ENCODE results near the gene WHRN.

The WHRN gene

DNA sequence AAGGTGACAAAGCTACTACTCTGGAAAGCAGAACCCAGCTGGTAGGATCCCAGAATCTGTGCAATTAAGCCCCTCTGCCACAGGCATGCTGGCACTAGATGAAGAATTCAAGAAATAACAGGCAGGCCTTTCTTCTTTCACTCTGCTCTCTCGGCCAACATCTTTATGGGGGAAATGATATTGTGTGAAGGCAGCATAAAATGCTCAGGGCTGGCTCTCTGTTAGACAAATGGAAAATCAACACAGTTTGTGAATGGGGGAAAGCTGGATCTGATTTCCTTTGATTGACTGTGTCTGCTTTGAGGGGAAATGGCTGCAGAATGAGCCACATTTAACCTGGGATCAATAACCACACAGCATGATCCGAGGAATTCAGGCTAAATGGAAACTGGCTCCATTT lies 88.4 kb downstream of the WHRN start:
- DNase-seq: no peak

DNA sequence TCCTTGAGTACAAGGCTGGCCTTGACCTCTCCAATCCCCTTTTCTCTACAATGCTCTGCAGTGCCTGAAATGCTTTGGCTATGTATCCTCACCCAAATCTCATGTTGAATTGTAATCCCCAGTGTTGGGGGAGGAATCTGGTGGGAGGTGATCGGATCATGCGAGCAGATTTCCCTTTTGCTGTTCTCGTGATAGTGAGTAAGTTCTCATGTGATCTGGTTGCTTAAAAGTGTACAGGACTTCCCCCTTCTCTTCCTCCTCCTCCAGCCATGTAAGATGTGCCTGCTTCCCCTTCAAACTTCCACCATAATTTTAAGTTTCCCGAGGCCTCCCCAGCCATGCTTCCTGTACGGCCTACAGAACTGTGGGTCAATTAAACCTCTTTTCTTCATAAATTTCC lies 89.0 kb downstream of the WHRN start:
- peak; percentile 44 for DNase-seq

DNA sequence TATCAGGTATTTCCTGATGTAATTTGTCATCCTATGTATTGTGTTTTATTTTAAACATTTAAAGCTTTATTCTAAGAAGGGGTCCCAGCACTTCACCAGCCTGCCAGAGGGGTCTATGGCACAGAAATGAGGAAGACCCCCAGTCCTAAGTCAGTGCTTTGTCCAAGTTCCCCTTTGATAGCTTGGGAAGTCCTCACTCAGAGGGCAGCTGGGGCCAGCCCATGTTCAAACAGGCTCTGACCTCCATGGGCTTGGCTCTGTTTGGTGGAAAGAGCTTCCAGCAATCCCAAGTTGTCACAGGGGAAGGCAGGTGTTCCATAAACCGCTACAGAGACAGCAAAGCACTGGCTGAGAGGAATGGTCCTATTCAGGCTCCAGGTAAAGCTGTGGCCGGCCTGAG lies 90.9 kb downstream of the WHRN start:
- no peak for DNase-seq

DNA sequence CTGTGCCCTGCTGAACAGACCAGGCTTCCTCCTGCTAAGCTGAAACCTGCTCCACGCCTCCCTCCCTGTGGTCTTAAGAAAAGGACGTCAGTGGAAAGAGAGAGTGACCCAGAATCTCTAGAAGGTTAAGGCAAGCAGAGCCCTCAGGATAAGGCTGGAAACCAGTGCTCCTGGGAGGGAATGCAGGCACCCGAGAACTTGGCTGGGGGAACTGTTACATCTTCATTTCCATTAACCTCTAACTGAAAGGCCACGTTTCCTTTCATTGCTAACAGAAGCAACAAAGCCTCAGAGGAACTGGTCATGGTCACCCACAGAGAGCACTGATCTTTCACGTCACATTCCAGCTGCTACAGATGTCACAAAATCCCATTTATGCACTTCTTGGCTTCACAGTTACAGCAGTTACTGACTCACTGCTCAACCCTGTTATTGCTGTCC lies 91.4 kb downstream of the WHRN start:
- no peak for DNase-seq

DNA sequence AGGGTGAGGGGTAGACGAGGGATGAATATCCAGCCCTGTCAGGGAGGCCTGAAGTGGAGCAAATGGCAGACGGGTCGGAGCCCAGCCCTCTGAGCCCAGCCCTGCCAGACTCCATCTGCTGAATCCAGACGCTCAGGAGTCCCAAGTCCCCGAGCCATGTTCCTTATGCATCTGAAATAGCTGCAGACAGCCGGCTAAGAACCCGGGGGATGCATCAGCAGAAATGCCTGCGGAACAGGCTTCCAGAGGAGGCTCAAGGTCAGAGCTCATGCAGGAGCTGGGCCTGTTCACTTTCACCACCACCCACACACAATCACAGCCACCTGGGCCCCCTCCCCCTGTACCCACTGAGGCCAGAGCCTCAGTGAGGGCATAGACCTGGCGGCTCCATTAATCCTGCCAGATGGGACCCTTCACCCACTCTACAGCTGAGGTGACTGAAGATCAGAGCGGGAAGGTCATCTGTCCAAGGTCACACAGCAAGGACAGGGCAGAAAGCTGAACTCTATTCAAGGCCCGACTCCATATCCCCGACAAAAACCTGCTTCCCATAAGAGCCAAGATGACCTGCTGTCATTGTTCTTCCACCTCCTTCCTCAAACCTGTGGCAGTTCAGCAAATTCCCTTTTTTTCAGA lies 93.1 kb downstream of the WHRN start:
- no peak for DNase-seq

DNA sequence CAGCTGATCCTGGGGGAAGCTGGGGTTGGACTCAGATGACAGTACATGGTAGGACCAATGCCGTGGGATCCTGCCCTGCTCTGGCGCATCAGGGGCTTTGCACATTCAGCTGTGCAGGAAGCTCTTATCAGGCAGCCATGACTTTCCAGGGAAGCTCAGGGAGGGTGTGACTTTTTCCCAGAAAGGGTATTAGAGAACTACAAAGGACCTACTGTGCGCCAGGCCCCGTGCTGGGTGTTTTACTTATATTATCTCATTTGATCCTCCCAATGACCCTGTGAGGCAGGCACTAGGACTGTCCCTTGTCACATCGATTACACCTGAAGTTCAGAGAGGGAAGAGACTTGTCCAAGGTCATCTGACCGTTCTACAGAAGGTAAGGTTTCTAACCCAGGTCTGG lies 93.8 kb downstream of the WHRN start:
- DNase-seq: no peak

DNA sequence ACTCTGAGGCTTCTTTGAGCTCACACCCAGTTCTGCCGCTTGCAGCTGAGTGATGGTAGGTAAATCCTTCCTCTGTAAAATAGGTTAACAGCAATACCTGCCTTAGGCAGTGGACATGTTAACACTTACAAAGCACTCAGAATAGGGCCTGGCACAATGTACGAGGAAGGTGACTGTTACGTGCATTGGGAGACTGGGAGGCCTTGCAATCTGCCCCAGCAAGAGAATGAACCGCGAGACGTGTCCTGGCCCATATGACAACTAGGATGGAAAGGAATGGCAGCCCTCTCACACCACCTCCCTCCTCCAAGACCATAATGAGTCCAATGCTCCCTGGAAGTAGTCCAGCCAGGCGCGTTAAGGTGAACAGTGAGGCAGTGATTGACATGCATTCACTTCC lies 94.4 kb downstream of the WHRN start:
- DNase-seq: no peak

DNA sequence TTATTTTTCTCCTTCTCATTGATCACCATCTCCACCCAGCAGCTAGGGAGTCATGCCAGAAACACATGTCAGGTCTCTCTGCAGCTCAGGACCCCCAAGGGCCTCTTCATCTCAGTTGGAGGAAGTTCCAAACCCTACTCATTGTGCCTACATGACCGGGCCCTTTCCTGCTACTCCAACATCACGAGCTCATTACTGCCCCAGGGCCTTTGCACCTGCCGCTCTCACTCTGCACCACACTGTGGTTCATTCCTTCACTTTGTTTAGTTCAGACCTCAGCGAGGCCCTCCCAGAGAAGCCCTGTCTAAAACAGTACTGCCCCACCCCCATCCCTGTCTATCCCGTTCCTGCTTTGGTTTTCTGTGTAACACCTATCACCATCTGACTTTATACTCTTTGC lies 95.4 kb downstream of the WHRN start:
- no peak for DNase-seq

DNA sequence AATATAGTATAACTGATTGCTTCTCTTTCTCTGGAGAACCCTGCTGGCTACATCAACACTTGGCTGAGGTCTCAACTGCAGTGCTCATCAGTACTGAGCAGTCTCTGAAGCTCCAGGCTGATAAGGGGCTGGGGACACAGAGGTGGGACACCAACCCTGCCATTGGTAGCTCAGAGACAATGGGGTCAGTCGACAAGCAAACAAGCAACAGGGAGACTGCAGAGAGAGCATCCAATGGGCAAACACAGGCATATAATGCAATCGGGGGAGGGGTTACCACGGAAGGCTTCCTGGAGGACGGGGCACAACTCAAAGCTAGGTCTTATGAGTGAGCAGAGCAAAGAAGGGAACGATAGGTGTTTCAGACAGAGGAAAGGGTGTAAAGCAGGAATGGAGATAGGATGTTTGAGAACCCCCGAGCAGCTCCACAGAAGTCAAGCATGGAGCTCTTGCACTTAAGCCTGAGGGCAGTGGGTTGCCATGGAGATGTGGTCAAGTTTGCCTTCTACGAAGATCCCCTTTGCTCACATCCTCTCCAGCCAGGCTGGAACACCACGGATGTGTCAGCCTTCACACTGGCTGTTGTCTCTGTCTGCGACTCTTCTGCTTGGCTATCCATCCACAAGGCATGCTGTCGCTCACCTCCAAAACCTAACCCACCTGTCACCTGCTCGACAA lies 96.0 kb downstream of the WHRN start:
- no peak for DNase-seq

DNA sequence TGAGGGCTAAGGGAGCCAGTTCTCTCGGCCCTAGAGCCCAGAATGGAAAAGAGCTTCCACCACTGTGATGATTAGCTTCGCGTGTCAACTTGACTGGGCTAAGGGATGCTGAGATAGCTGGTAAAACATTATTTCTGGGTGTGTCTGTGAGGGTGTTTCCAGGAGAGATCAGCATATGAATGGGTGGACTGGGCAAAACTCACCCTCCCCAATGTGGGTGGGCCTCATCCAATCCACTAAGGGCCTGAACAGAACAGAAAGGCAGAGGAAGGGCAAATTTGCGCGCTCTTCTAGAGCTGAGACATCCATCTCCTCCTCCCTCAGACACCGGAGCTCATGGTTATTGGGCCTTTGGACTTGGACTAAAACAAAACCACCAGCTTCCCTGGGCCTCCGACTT lies 96.6 kb downstream of the WHRN start:
- no peak for DNase-seq

DNA sequence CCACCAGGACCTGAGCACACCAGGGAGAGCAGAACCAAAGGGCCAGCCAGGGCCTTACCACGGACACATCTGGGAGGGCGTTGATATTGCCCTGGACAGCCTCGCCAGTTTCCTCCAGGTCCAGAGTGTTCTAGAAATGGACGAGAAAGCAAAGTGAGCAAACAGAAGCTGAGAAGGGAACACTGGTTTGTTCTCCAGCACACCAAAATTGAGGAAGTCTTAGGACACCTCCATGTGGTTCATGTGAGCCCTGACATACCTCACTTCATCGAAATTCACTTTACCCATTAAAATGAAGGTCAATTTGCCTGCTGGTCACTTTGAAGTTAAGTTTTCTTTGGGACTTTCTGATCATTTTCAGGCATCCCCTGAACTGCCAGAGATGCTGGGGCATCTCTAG lies 97.4 kb downstream of the WHRN start:
- DNase-seq: no peak

DNA sequence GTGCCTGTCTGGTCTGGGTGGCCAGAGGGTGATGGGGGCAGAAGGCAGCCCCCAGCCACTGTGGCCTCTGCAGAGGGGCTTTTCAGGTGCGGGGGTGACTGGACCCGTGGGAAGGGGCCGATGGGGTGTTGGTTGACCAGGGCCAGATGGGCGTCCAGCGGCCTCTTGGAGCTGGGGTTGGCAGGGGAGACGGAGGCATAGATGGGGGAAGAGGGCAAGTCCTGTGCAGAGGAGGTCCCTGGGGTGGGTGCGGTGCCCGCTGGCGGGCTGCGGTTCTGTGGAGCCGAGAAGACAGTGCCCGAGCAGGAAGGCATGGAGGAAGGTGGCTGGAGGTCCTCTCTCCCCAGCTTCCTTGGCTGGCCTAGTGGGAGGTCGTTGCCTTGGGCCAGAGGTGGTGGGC lies 98.8 kb downstream of the WHRN start:
- DNase-seq: no peak

DNA sequence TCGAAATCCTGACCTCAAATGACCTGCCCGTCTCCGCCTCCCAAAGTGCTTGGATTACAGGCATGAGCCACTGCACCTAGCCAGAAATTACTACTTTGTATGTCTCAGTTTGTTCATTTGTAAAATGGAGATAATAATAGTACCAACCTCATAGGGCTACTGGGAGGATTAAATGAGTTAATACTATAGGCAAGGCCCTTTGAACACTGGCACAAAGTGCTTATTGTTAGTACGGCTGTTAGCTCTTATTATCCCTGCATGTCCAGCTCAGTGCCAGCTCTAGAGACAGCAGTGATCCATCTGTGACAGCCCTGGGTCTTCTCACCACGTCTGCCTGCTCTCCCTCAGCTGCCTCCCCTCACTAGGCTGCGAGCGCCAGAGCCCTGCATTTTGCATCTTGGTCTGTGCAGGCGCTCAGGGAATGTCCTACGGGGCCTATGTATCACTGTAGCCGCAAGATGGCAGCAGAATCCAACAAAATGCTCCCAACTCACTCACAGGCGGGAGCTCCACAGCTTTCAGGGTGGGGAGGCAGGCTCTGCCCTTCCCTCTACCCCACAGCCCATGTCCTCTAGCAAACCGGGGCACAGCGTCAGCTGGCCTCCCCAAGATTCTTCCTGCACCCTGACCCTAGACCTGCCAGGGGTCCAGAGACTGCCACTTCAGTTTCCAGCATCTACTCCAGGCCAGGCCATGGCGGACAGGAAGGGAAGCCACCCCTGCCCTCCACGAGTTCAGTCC lies 99.8 kb downstream of the WHRN start:
- peak; percentile 22 for DNase-seq

DNA sequence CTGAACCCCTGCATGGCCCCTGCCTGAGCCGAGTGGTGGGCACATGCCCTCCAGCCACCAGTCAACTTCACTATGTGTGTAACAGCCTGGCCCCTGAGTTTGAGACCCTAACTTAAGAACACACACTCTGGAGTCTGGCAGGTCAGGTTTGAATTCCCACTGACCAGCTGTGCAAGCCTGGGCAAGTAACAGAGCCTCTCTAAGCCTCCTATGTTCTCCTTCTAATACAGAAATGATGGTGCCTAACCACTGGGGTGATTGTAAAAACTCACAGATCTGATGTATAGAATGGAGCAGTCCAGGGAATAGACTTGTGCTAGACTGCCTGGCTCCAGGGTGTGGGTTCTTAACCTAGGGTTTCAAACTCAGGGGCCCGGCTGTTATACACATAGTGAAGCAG lies 100.7 kb downstream of the WHRN start:
- DNase-seq: no peak

DNA sequence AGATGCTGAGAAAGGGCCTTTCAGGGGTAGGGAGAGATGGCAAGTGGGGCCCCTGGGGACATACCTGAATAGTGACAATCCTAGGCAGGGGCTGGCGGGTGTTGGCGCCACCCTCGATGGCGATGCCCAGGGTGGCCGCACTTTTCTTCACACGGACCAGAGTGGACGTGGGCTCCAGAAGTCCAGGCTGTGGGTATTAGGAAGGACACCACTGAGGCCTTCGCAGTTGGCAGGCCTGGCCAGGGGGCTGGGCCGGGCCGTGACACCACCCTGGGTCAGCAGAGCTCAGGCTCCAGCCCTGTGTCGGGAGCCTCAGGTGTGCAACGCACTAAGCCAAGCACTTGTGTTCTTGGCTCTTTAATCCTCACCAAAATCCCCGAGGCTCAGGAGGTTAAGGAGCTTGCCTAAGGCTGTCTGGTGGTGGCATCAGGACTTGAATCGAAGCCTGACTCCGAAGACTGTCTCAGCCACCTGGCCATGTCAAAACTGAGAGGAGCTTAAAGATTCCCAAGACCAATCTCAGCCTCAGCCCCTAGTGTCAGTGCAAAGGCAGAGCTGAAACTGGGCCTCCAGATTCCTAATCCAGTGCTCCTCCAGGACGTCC lies 102.0 kb downstream of the WHRN start:
- no peak for DNase-seq

DNA sequence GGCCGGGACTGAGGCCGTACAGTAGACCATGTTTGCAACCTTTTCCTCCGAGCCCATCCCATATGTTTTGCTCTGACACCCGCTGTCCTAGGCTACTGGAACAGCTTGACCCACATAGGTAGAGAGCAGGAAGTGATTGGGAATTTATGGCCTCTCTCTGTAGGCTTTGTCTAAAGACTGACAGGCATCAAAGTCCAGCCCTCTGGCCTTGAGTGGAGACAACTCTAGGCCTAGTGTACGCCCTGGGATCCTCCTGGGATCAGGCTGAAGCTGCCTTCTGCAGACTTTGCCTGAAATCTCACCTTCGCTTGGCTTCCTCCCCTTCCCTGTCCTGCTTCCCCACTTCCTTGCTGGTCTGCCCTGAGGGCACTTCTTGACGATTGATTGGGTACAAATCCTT lies 103.9 kb downstream of the WHRN start:
- no peak for DNase-seq

DNA sequence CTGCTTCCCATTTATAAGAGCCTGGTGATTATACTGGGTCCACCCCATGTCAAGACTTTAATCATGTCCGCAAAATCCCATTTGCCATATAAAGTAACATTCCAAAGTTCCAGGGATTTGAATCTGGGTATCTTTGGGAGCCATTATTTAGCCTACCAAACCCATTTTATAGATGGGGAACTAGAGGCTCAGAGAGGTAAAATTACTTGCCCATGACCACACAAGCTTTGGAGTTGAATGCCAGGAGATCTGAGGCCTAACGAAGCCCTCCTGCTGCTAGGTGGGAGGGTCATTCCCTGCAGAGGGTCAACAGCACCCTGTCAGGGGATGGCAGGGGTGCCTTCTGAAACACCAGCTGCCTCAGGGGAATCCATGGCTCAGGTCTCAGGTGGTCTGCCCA lies 104.5 kb downstream of the WHRN start:
- no peak for DNase-seq

DNA sequence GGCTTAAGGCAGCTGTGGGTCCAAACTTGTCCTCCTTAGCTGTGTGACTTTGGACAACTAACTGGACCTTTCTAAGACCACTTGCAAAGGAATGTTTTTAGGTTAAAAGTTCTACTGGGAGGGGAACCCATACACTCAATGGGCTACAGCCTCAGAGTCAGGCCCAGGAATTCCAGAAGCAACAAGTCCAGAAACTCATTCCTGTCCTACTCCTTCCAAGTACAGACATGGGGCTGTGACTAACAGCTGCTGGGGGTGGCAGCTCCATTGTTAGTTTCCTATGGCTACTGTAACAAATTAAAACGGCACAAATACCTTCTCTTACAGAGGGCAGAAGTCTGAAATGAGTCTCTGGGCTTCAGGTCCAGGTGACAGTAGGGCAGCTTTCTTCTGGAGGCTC lies 105.1 kb downstream of the WHRN start:
- DNase-seq: no peak

DNA sequence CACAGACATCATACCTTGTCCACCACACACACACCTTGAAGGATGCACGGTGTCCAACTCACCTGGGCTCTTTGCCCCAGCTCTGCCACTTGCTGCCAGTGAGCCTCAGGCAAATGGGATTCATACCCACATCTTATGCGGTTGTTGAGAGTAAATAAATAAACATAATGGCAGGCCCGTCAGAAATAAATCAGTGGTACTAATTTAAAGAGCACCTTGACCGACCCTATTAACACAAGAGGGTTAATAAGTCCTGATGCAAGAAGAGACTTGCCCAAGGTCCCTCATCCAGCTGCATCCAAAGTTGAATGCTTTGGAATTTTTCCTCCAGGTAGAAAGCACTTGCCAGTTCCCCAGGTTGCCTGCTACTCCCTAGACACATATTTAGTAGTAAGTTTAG lies 105.9 kb downstream of the WHRN start:
- DNase-seq: no peak

DNA sequence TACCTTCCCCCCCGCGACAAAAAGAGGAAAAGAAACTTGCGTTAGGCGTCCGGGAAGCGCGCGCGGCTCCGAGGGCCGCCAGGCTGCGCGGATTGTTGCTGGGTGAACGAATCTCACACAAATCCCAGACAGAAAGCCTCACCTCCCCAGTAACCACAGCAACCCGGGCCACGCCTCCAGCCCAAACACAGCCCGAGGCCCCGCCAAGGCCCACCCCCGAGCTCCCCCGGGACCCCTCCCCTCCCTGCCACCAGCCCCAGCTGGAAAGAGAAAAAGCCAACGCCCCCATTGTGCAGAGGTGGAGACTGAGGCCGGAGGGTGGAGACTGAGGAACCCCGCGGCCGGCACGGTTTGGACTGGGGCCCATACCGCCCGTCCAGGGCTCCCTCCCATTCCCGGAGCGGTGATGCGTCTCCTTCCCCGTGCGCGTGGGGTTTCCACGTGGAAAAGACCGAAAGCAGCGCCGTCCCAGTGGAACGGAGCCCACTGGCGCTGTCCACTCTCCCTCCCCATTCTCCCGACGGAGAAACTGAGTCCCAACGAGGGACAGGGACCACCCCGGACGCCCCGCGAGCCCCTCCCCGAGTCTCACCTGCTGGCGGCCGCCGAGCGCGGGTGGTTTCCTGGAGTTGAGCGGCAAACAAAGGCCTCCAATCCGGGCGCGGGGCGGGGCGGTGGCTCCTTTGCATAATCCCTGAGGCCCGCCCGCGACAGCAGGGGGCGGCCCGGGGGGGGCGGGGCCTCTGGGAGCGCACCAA lies 107.2 kb downstream of the WHRN start:
- DNase-seq: peak; percentile 83

DNA sequence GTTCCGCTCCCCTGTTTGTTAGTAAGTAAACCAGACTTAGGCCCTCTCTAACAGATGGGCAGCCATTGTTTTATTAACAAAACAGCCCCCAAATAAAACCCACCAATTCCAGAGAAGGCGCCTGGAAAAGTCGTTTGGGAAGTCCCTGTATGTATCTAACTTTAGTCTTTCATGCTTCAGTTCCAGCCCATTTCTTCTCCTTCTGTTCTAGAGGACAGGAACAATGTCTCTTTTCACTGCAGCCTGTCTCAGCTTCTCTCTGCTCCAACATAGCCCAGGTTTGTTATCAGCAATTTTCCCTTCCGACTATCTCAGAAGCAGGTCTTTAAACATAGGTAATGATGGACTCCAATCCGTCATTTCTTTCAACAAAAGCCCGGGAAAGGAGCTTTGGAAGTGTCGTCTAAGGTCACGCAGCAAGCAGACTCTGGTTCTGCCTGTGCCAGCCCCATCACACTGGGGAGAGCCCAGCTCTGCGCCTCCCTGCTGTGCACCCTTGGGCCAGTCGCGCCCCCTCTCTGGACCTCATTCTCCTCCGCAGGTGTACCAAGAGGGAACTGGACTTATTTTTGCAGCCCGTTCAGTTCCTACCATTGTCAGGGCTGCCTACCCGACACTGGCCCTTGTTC lies 107.9 kb downstream of the WHRN start:
- DNase-seq: no peak

DNA sequence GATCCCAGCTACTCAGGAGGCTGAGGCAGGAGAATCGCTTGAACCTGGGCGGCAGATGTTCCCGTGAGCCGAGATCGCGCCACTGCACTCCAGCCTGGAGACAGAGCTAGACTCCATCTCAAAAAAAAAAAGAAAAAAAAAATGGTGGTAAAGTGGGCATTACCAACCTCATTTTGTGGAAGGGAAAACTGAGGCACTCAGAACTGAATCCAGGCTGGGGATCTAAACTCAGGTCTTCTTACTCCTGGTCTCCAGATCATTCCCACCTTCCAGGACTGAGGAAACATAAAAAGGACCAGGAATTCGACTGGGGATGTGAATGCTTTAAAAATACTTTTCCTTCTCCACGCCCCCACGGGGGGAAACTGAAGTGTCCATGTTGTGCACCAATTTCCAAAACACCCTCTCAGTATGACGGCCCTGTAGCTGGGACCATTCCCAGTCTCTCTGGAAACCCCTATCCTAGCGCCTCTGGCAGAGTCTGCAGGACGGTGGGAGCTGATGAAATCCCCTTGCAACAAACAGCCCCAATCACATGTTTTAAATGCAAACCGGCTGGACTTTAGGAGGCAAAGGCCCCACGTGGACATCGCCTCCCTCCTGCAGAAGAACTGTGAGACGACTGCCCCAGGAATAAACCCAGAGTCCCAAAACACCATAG lies 108.6 kb downstream of the WHRN start:
- DNase-seq: no peak

Data from GF-D8 (cell line).